Keratinocyte (primary cell): ENCODE results near the gene PAMR1. TPM values are rescaled to one million over a fixed set of nuclear protein-coding genes. Genes with fewer than 3 reads are reported as not detected.
A peak's percentile ranks its signal among the peaks of the same experiment; 100 is the strongest.

ENCODE experiments used
- DNase-seq: peaks from one replicate; pipeline ENCODE4 v3.0.0-alpha.2; 2011; ENCODE audit warnings: low read depth, missing footprints, low spot score
- FAIRE-seq: peaks from 2 replicates; lab custom pipeline; 2011; peaks lifted over from hg19 to GRCh38; lab: Jason Lieb, UNC
- H2AFZ ChIP-seq: 2 replicates; pipeline ENCODE4 v1.6.0; 2012; ENCODE audit warnings: low read length, control low read depth, inconsistent platforms; ENCODE audit not compliant: control insufficient read depth
- H3K27ac ChIP-seq: 2 replicates; pipeline ENCODE4 v1.5.1; 2011; ENCODE audit warnings: low read length; ENCODE audit not compliant: control insufficient read depth, insufficient read depth
- H3K27me3 ChIP-seq: 3 replicates; pipeline ENCODE4 v1.6.0; 2011; ENCODE audit warnings: low read length; ENCODE audit not compliant: control insufficient read depth, insufficient read depth; ENCODE audit errors: extremely low read depth
- H3K36me3 ChIP-seq, 2 experiments: 2 replicates in 1 of 2; 3 replicates in 1 of 2; pipeline ENCODE4 v1.5.1; 2011; ENCODE audit warnings: low read length in 2 of 2, mild to moderate bottlenecking in 1 of 2; ENCODE audit not compliant: control insufficient read depth in 2 of 2, insufficient read depth in 2 of 2; ENCODE audit errors: extremely low read depth in 1 of 2
- H3K4me1 ChIP-seq: 3 replicates; pipeline ENCODE4 v1.5.1; 2011; ENCODE audit warnings: low read length; ENCODE audit not compliant: control insufficient read depth, insufficient read depth; ENCODE audit errors: extremely low read depth
- H3K4me2 ChIP-seq: 3 replicates; pipeline ENCODE4 v1.6.0; 2011; ENCODE audit warnings: low read depth, low read length; ENCODE audit not compliant: control insufficient read depth, insufficient read depth; ENCODE audit errors: extremely low read depth
- H3K4me3 ChIP-seq, 3 experiments: fragments of 200-600 bp in 1 of 3; sonication (generic) in 1 of 3; 2 replicates in 2 of 3; 3 replicates in 1 of 3; pipeline ENCODE4 v1.5.1; 2011 to 2016; ENCODE audit warnings: low read length in 3 of 3, mild to moderate bottlenecking in 3 of 3, control low read depth in 2 of 3, inconsistent platforms in 1 of 3, low read depth in 1 of 3, mixed read lengths in 1 of 3, mixed run types in 1 of 3, moderate library complexity in 1 of 3; ENCODE audit not compliant: control insufficient read depth in 2 of 3, insufficient read depth in 2 of 3; ENCODE audit errors: extremely low read depth in 1 of 3
- H3K79me2 ChIP-seq: 2 replicates; pipeline ENCODE4 v1.6.0; 2012; ENCODE audit warnings: low read length; ENCODE audit not compliant: control insufficient read depth, insufficient read depth
- H3K9ac ChIP-seq: 3 replicates; pipeline ENCODE4 v1.6.0; 2011; ENCODE audit warnings: low read length; ENCODE audit not compliant: control insufficient read depth, insufficient read depth; ENCODE audit errors: extremely low read depth
- H3K9me1 ChIP-seq: 3 replicates; pipeline ENCODE4 v1.6.0; 2011; ENCODE audit warnings: low read length; ENCODE audit not compliant: control insufficient read depth, insufficient read depth; ENCODE audit errors: extremely low read depth
- H3K9me3 ChIP-seq: 2 replicates; pipeline ENCODE4 v1.5.1; 2012; ENCODE audit warnings: low read depth, low read length; ENCODE audit not compliant: control insufficient read depth
- H4K20me1 ChIP-seq: 3 replicates; pipeline ENCODE4 v1.6.0; 2011; ENCODE audit warnings: low read length; ENCODE audit not compliant: control insufficient read depth, insufficient read depth; ENCODE audit errors: extremely low read depth
- CTCF ChIP-seq, 3 experiments: IDR thresholded peaks in 1 of 3; conservative IDR thresholded peaks in 1 of 3; optimal IDR thresholded peaks in 1 of 3; 2 replicates in 2 of 3; 3 replicates in 1 of 3; pipeline versions ENCODE3 to v1.5.1; 2011; ENCODE audit warnings: low read length in 3 of 3, mild to moderate bottlenecking in 3 of 3, moderate library complexity in 2 of 3, control low read depth in 1 of 3, inconsistent platforms in 1 of 3; ENCODE audit not compliant: insufficient read depth in 2 of 3; ENCODE audit errors: extremely low read depth in 1 of 3
- EZH2 ChIP-seq: IDR thresholded peaks from one replicate; pipeline ENCODE4 v1.6.1; 2012; ENCODE audit warnings: inconsistent platforms, mild to moderate bottlenecking, low read length, moderate library complexity
- dilution Hi-C: fragments of 300-500 bp; cut with MboI; formaldehyde crosslinking; loops from one replicate; pipeline ENCODE4 v1.7.0; 2020; ENCODE audit warnings: low sequenced_read_pairs; ENCODE audit not compliant: extremely low pct_ligation_motif_present
- polyA plus RNA-seq, 5 experiments: library from polyadenylated mRNA; depleted of rRNA in 3 of 5; stranded (reverse) in 3 of 5; stranded (forward) in 1 of 5; unstranded in 1 of 5; fragments of >200 nt; gene quantifications; 1 replicate in 1 of 5; 2 replicates in 3 of 5; 3 replicates in 1 of 5; pipeline versions ENCODE4 v1.2.1 to v1.2.3, GENCODE V29; 2011 to 2012; ENCODE audit warnings: missing spikeins in 2 of 5, low read depth in 1 of 5, low replicate concordance in 1 of 5

The PAMR1 gene
- polyA plus RNA-seq, 1 donor (not counting 4 experiments of a cell fraction or from before 2014, with no cell fraction given) = 4.1 TPM

GRCh38 chr11:35414311-35414710, 111.1 kb downstream of the PAMR1 start:
- H3K9ac ChIP-seq = no peak overlapping the region
- no peaks in the 10 kb centered on the region for H4K20me1 ChIP-seq
- DNase-seq (no peak), FAIRE-seq (no peak)
- no peak overlapping the region for H2AFZ ChIP-seq
- no peak overlapping the region for H3K4me2 ChIP-seq
- dilution Hi-C loops = no loop called here
- no peaks in the 10 kb centered on the region for H3K36me3 ChIP-seq
- no peaks in the 10 kb centered on the region for H3K9me1 ChIP-seq
- no peak overlapping the region for H3K27ac ChIP-seq
- TF ChIP-seq EZH2 (no peak), CTCF (optimal IDR thresholded peaks at IDR 0.05 in 1 of 3, IDR thresholded peaks at IDR 0.05 in 1 of 3, conservative IDR thresholded peaks at IDR 0.05 in 1 of 3; ENCODE audit: extremely low read depth in 1 of 3, insufficient read depth in 2 of 3, low read length in 3 of 3) (no peak)
- no peaks in the 10 kb centered on the region for H3K79me2 ChIP-seq
- no peak overlapping the region for H3K4me3 ChIP-seq
- no peaks in the 10 kb centered on the region for H3K4me1 ChIP-seq
- no peaks in the 10 kb centered on the region for H3K9me3 ChIP-seq
- peaks cover 46% of the 10 kb centered on the region for H3K27me3 ChIP-seq

DNA sequence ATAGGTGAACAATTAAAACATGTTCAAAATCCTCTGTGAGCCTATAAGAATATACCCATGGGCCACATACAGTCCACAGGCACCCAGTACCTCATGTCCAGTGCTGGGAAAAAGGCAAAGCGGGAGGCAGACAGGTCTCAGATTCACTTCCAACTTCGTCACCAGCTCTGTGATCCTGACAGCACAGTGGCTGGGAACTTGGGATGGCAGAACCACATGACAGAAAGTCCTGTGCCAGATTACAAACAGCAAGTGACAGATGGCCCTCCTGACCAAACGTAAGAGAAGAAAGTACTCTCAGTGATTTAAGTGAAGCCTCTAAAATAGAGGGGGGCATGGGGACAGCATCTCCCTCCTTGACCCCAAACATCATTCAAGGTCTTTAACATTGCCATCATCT, 111.8 kb downstream of the PAMR1 start:
- Histone ChIP-seq H3K79me2 (no peaks in the 10 kb centered on the region), H3K36me3 (no peaks in the 10 kb centered on the region), H3K4me2 (no peak overlapping the region), H3K4me1 (no peaks in the 10 kb centered on the region), H3K27me3 (peaks cover 39% of the 10 kb centered on the region), H4K20me1 (no peaks in the 10 kb centered on the region), H3K9ac (no peak overlapping the region), H3K4me3 (no peak overlapping the region), H3K9me1 (no peaks in the 10 kb centered on the region), H2AFZ (no peak overlapping the region), H3K27ac (no peak overlapping the region), H3K9me3 (no peaks in the 10 kb centered on the region)
- no peak for TF ChIP-seq EZH2
- FAIRE-seq (no peak), DNase-seq (no peak)
- dilution Hi-C loops = no loop called here

GRCh38 chr11:35412285-35412684, 113.1 kb downstream of the PAMR1 start:
- Histone ChIP-seq H3K9ac (no peak overlapping the region), H3K27ac (no peak overlapping the region), H2AFZ (no peak overlapping the region), H3K9me3 (no peaks in the 10 kb centered on the region), H3K79me2 (no peaks in the 10 kb centered on the region), H3K4me1 (no peaks in the 10 kb centered on the region), H3K4me2 (no peak overlapping the region), H3K36me3 (no peaks in the 10 kb centered on the region), H3K27me3 (peaks cover 25% of the 10 kb centered on the region), H3K9me1 (no peaks in the 10 kb centered on the region), H3K4me3 (no peak overlapping the region), H4K20me1 (no peaks in the 10 kb centered on the region)
- peak; percentile 48 for FAIRE-seq
- no peak for DNase-seq
- dilution Hi-C loops = no loop called here
- peak; percentile 35 to 53 (median 50) for TF ChIP-seq CTCF (optimal IDR thresholded peaks at IDR 0.05 in 1 of 3, IDR thresholded peaks at IDR 0.05 in 1 of 3, conservative IDR thresholded peaks at IDR 0.05 in 1 of 3; ENCODE audit: extremely low read depth in 1 of 3, insufficient read depth in 2 of 3, low read length in 3 of 3)
- no peak for TF ChIP-seq EZH2
